HG02610 (cell line): ENCODE data around the gene ERFE.

Experiments used
- ATAC-seq: cut with Tn5 transposase; IDR thresholded peaks from one replicate; pipeline ENCODE4 v1.9.1; 2021; ENCODE audit warnings: mild to moderate bottlenecking, moderate library complexity; ENCODE audit not compliant: unreplicated experiment

The ERFE gene

GRCh38 chr2:238152771-238153688 lies 5.7 kb upstream of the ERFE start:
- no peak for ATAC-seq

GRCh38 chr2:238154570-238154969 lies 4.2 kb upstream of the ERFE start:
- ATAC-seq, result no peak

GRCh38 chr2:238155051-238155760 lies 3.6 kb upstream of the ERFE start:
- no peak for ATAC-seq

- no peak for ATAC-seq
Observed at GRCh38 chr2:238155761-238156694, 2.7 kb upstream of the ERFE start.

GRCh38 chr2:238157506-238158017 lies 1.2 kb upstream of the ERFE start:
- ATAC-seq, result no peak

- ATAC-seq, result no peak
Observed at GRCh38 chr2:238158018-238158508, 707 bp upstream of the ERFE start.

- no peak for ATAC-seq
Observed at GRCh38 chr2:238159071-238159539, 335 bp downstream of the ERFE start.

- no peak for ATAC-seq
Observed at GRCh38 chr2:238159661-238160205, 963 bp downstream of the ERFE start.

- ATAC-seq, result no peak
Observed at GRCh38 chr2:238160206-238161129, 1.7 kb downstream of the ERFE start.

- no peak for ATAC-seq
Observed at GRCh38 chr2:238161291-238162051, 2.7 kb downstream of the ERFE start.

GRCh38 chr2:238162251-238162845 lies 3.6 kb downstream of the ERFE start:
- no peak for ATAC-seq

- no peak for ATAC-seq
Observed at GRCh38 chr2:238162846-238163441, 4.2 kb downstream of the ERFE start.

- no peak for ATAC-seq
Observed at GRCh38 chr2:238163481-238164198, 4.9 kb downstream of the ERFE start.

GRCh38 chr2:238164906-238165287 lies 6.1 kb downstream of the ERFE start:
- no peak for ATAC-seq

GRCh38 chr2:238165288-238165921 lies 6.6 kb downstream of the ERFE start:
- ATAC-seq, result no peak
